Naive B cell (primary cell): Measurements from ENCODE around the gene HSPA1L. TPM values are rescaled to one million over a fixed set of nuclear protein-coding genes. Genes with fewer than 3 reads are reported as not detected.
"Not testable (repeated sequence)": the region's sequence is repeated elsewhere in the genome, so short reads cannot be mapped to it uniquely, and the experiment has no call there.

Source experiments
- ATAC-seq, 2 donors: fragments of 150-1000 bp; cut with Tn5 transposase; 2 replicates each; pipeline ENCODE4 v1.10.0; 2021; ENCODE audit warnings: low read depth in 2 of 2, mild to moderate bottlenecking in 2 of 2, moderate library complexity in 2 of 2
- DNase-seq: peaks from one replicate; pipeline ENCODE4 v3.0.0; 2022
- H3K27ac Mint-ChIP-seq, 6 donors: one replicate each; pipeline ENCODE4 v1.8.0; 2020 to 2022; ENCODE audit warnings: mild to moderate bottlenecking in 6 of 6, mixed read lengths in 6 of 6, moderate library complexity in 5 of 6, inconsistent platforms in 2 of 6
- H3K27me3 Mint-ChIP-seq, 3 donors: one replicate each; pipeline ENCODE4 v1.8.0; 2021 to 2022; ENCODE audit warnings: mixed read lengths in 3 of 3, mild to moderate bottlenecking in 1 of 3
- H3K36me3 Mint-ChIP-seq, 2 donors: one replicate each; pipeline ENCODE4 v1.8.0; 2020 to 2022; ENCODE audit warnings: mixed read lengths in 2 of 2, inconsistent platforms in 1 of 2, mild to moderate bottlenecking in 1 of 2
- H3K4me1 Mint-ChIP-seq, 3 donors: one replicate each; pipeline ENCODE4 v1.8.0; 2020 to 2022; ENCODE audit warnings: mixed read lengths in 3 of 3, inconsistent platforms in 1 of 3, mild to moderate bottlenecking in 1 of 3, moderate library complexity in 1 of 3
- H3K4me3 Mint-ChIP-seq, 8 donors: one replicate each; pipeline ENCODE4 v1.8.0; 2020 to 2022; ENCODE audit warnings: mild to moderate bottlenecking in 8 of 8, mixed read lengths in 8 of 8, moderate library complexity in 8 of 8, inconsistent platforms in 2 of 8
- H3K9me3 Mint-ChIP-seq, 7 donors: one replicate each; pipeline ENCODE4 v1.8.0; 2020 to 2022; ENCODE audit warnings: mixed read lengths in 7 of 7, mild to moderate bottlenecking in 5 of 7, inconsistent platforms in 2 of 7, moderate library complexity in 1 of 7
- polyA plus RNA-seq, 6 donors: library from polyadenylated mRNA; unstranded; fragments of 300-500 nt; fragmentation: Illumina TruSeq; gene quantifications; one replicate each; pipeline ENCODE4 v1.2.3, GENCODE V29; 2021; ENCODE audit warnings: low read depth in 6 of 6

HSPA1L gene
- polyA plus RNA-seq, 6 donors from 2014 or later: 0.45 to 1.4 (median 0.71) TPM; not detected in 1

- no peaks in the 10 kb centered on the region for H3K27me3 Mint-ChIP-seq
- H3K36me3 Mint-ChIP-seq: peaks cover 6 to 10% of the 10 kb centered on the region in 2 donors
- H3K27ac Mint-ChIP-seq: peak within 1 kb of the TSS; percentile 97 to 99 (median 98)
- H3K9me3 Mint-ChIP-seq: no peaks in the 10 kb centered on the region
- DNase-seq: peak; percentile 88
- H3K4me3 Mint-ChIP-seq: peak within 1 kb of the TSS; percentile 93 to 99 (median 96)
- peak; percentile 80 to 81 for ATAC-seq
- H3K4me1 Mint-ChIP-seq: peaks cover 32 to 64% (median 62%) of the 10 kb centered on the region in 3 donors
Observed at GRCh38 chr6:31795616-31796298, 19.3 kb downstream of the HSPA1L start, which contains the start of gene VARS1. TSS of gene VARS1 (minus strand) at chr6:31795752. CDS start at chr6:31795217, 535 bp downstream.

DNA sequence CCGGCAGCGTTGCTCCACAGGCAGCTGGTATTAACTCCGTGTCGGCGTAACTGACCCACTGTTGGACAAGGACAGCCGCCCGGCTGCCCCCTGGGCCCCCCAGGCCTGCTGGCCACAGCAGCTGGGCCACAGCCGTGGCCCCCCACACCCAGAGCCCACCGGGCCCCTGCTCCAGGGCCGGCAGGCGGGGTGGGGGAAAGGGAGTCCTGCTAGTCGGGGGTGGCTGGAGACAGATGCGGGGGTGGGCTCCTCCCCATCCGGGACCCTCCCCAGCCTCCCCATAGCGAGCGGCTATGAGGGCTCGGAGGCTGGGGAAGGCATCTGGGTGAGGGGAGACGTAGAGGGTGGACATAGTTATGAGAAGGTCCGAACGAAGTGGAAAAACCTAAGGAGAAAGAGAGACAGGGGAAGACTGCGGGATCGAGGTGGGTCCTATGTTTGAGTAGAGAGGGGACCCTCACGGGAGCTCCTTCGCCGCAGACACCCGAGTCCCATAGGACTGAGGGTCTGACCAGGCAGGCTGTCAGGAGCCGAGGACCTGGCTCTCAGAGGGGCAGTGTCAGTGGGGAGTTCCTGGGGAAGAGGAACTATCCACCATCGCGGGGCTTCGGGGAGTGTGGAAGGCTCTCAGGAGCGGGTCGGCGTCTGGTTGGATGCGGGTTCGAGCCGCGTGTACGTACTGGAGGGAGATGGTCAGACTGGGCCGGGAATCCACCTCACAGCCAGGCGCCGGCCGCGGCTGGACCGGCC is 20.0 kb downstream of the HSPA1L start:
- peak overlapping the region; percentile 97 to 99 (median 98) for H3K27ac Mint-ChIP-seq
- H3K4me3 Mint-ChIP-seq: peak overlapping the region; percentile 93 to 99 (median 96)
- H3K4me1 Mint-ChIP-seq: peaks cover 37 to 69% (median 68%) of the 10 kb centered on the region in 3 donors
- H3K27me3 Mint-ChIP-seq: no peaks in the 10 kb centered on the region
- no peak for DNase-seq
- H3K9me3 Mint-ChIP-seq: no peaks in the 10 kb centered on the region
- ATAC-seq: peak; percentile 11 to 18
- peaks cover 9 to 15% of the 10 kb centered on the region in 2 donors for H3K36me3 Mint-ChIP-seq

- no peaks in the 10 kb centered on the region for H3K9me3 Mint-ChIP-seq
- peak overlapping the region; percentile 80 to 99 (median 96) for H3K4me3 Mint-ChIP-seq
- DNase-seq (no peak), ATAC-seq (no peak)
- H3K27ac Mint-ChIP-seq: peak overlapping the region; percentile 3 to 97 (median 66)
- no peaks in the 10 kb centered on the region for H3K27me3 Mint-ChIP-seq
- H3K36me3 Mint-ChIP-seq: peaks cover 9 to 15% of the 10 kb centered on the region in 2 donors
- H3K4me1 Mint-ChIP-seq: peaks cover 40 to 75% (median 73%) of the 10 kb centered on the region in 3 donors
Observed at GRCh38 chr6:31794294-31794865, 20.7 kb downstream of the HSPA1L start.

- H3K9me3 Mint-ChIP-seq, DNase-seq, ATAC-seq, H3K27me3 Mint-ChIP-seq: not testable (repeated sequence)
- H3K4me3 Mint-ChIP-seq: peak overlapping the region in 6 of 8 donors; percentile 80 to 99 (median 96)
- H3K4me1 Mint-ChIP-seq: peaks cover 42 to 80% (median 77%) of the 10 kb centered on the region in 3 donors
- peaks cover 9 to 15% of the 10 kb centered on the region in 2 donors for H3K36me3 Mint-ChIP-seq
- peak overlapping the region in 5 of 6 donors; percentile 15 to 97 (median 88) for H3K27ac Mint-ChIP-seq
Observed at GRCh38 chr6:31793927-31794245, 21.2 kb downstream of the HSPA1L start.

- DNase-seq: no peak
- H3K27ac Mint-ChIP-seq: peak overlapping the region in 1 of 6 donors; percentile 57
- no peak for ATAC-seq
- no peaks in the 10 kb centered on the region for H3K27me3 Mint-ChIP-seq
- no peaks in the 10 kb centered on the region for H3K9me3 Mint-ChIP-seq
- H3K4me3 Mint-ChIP-seq: peak overlapping the region in 2 of 8 donors; percentile 46 to 59
- H3K4me1 Mint-ChIP-seq: peaks cover 41 to 74% (median 72%) of the 10 kb centered on the region in 3 donors
- peaks cover 9 to 15% of the 10 kb centered on the region in 2 donors for H3K36me3 Mint-ChIP-seq
Observed at GRCh38 chr6:31792761-31793171, 22.3 kb downstream of the HSPA1L start.

DNA sequence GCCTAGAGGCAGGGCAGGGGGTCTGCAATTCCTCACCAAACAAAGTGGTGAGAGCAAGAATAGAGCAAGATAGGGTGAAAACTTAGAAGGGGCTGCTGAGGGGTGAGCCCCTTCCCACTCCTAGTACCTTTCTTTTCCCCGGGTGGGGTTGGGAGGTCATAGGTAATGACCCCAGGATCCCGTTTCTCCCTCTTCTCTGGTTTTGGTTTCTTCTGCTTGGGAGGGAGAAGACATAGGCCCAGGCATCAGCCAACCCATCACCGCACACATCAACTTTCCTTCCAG is 23.1 kb downstream of the HSPA1L start:
- H3K27ac Mint-ChIP-seq: peak overlapping the region in 3 of 6 donors; percentile 33 to 85 (median 56)
- H3K9me3 Mint-ChIP-seq: no peaks in the 10 kb centered on the region
- peaks cover 9 to 15% of the 10 kb centered on the region in 2 donors for H3K36me3 Mint-ChIP-seq
- peak overlapping the region in 2 of 8 donors; percentile 5 to 84 for H3K4me3 Mint-ChIP-seq
- peaks cover 35 to 70% (median 65%) of the 10 kb centered on the region in 3 donors for H3K4me1 Mint-ChIP-seq
- no peak for ATAC-seq
- no peaks in the 10 kb centered on the region for H3K27me3 Mint-ChIP-seq
- no peak for DNase-seq

DNA sequence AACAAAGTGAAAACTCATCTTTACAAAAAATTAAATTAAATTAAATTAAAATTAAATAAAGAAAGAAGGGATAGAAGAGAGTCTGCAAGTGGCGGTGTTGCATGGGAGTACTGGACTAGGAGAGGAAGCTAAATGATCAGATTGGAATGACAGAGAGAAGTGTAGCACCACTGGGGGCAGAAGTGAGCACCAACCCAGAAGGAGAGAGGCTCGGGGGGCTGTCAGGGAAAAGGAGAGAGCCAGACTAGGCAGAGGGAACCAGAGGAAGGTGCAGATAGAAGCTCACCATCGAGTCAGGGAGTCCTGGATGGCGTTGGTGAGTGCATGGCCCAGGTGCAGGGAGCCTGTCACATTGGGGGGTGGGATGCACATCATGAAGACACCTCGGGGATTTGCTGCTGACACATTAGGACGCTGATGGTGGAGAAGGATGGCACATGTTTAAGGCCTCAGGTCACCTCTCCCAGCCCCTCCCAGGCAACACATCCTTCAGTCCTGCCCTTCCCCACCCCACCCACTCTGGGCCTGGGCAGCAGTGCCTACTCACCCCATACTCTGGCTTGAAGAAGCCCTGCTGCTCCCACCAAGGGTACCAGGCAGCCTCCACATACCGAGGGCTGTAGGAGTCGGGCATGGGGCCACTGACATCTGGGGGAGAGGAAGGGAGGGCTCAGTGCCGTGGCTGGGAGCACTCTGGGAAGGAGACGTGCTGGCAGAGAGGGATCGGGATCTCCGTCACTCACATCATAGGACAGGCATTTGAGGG is 23.6 kb downstream of the HSPA1L start:
- H3K27me3 Mint-ChIP-seq: no peaks in the 10 kb centered on the region
- H3K4me3 Mint-ChIP-seq: peak overlapping the region in 6 of 8 donors; percentile 17 to 84 (median 76)
- H3K9me3 Mint-ChIP-seq: no peaks in the 10 kb centered on the region
- H3K27ac Mint-ChIP-seq: peak overlapping the region in 5 of 6 donors; percentile 1 to 65 (median 54)
- DNase-seq (peak; percentile 24), ATAC-seq (no peak)
- H3K4me1 Mint-ChIP-seq: peaks cover 33 to 65% (median 61%) of the 10 kb centered on the region in 3 donors
- H3K36me3 Mint-ChIP-seq: peaks cover 9 to 15% of the 10 kb centered on the region in 2 donors

- Mint-ChIP-seq H3K27me3 (no peaks in the 10 kb centered on the region), H3K4me3 (no peak overlapping the region), H3K9me3 (no peaks in the 10 kb centered on the region), H3K36me3 (peaks cover under 1 to 14% of the 10 kb centered on the region in 2 donors), H3K27ac (no peak overlapping the region), H3K4me1 (peaks cover 12 to 36% (median 25%) of the 10 kb centered on the region in 3 donors)
- DNase-seq: no peak
- ATAC-seq: no peak
Observed at GRCh38 chr6:31785475-31785874, 29.6 kb downstream of the HSPA1L start.

DNA sequence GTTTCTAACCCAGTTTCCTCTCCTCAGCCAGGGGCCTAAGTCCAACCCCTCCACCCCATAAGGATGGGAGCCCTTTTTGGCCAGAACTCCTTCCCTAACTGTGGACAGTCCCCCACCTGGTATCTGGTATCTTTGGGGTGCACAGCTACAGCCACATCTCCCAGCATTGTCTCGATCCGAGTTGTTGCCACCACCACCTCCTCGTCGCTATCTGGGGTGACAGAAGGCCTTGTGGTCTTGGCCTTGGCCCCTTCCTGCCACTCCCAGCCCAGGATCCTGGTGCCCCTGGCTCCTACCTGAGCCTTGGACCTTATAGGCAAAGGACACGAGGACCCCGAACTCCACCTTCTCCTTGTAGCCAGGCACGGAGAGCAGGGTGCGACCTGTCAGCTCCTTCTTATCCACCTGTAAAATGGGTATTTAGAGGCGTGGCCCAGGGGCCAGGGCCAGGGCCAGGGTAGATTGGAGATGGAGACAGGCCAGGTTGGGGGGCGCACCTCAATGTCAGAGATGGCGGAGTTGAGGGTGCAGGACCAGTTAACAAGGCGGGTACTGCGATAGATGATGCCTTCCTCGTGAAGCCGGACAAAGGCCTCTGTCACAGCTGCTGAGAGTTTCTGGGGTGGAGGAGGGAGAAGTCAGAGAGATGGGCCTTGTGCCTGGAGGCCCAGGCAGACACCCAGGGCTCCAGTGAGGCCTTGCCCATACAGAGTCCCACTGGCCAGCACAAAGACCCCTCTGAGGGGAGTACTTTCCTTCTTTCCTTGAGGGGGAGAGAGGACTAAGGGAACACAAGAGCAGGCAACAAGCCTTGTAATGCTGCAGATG is 30.8 kb downstream of the HSPA1L start:
- Mint-ChIP-seq H3K27ac (peak overlapping the region in 2 of 6 donors; percentile 56 to 76), H3K9me3 (no peaks in the 10 kb centered on the region), H3K36me3 (peaks cover 0 to 12% of the 10 kb centered on the region in 2 donors), H3K4me3 (no peak overlapping the region), H3K27me3 (no peaks in the 10 kb centered on the region), H3K4me1 (peaks cover 6 to 29% (median 13%) of the 10 kb centered on the region in 3 donors)
- ATAC-seq: no peak
- no peak for DNase-seq

- H3K36me3 Mint-ChIP-seq: peaks cover 0 to 12% of the 10 kb centered on the region in 2 donors
- ATAC-seq (no peak), DNase-seq (no peak)
- no peaks in the 10 kb centered on the region for H3K27me3 Mint-ChIP-seq
- no peak overlapping the region for H3K27ac Mint-ChIP-seq
- H3K9me3 Mint-ChIP-seq: no peaks in the 10 kb centered on the region
- peaks cover 11 to 19% (median 16%) of the 10 kb centered on the region in 3 donors for H3K4me1 Mint-ChIP-seq
- H3K4me3 Mint-ChIP-seq: no peak overlapping the region
Observed at GRCh38 chr6:31782126-31782855, 32.8 kb downstream of the HSPA1L start.

GRCh38 chr6:31781244-31782125 is 33.6 kb downstream of the HSPA1L start:
- Mint-ChIP-seq H3K36me3 (peaks cover 0 to 12% of the 10 kb centered on the region in 2 donors), H3K27me3 (no peaks in the 10 kb centered on the region), H3K27ac (peak overlapping the region in 1 of 6 donors; percentile 18), H3K9me3 (no peaks in the 10 kb centered on the region), H3K4me3 (no peak overlapping the region), H3K4me1 (peaks cover 18 to 26% (median 24%) of the 10 kb centered on the region in 3 donors)
- ATAC-seq (no peak), DNase-seq (no peak)
